Astrocyte (in vitro differentiated cells and primary cell): Measurements from ENCODE around the gene SP3.

Experiments used
- EZH2 ChIP-seq: IDR thresholded peaks from 2 replicates; pipeline ENCODE4 v1.6.1; 2012; ENCODE audit warnings: mild to moderate bottlenecking, low read length, inconsistent platforms; ENCODE audit not compliant: insufficient read depth
- TF ChIP-seq, protein P1 (sequence below): IDR thresholded peaks from 2 replicates; pipeline ENCODE4 v1.5.1; 2011; ENCODE audit warnings: low read depth, mild to moderate bottlenecking, inconsistent platforms, low read length, moderate library complexity; ENCODE audit not compliant: insufficient read depth

DNA sequence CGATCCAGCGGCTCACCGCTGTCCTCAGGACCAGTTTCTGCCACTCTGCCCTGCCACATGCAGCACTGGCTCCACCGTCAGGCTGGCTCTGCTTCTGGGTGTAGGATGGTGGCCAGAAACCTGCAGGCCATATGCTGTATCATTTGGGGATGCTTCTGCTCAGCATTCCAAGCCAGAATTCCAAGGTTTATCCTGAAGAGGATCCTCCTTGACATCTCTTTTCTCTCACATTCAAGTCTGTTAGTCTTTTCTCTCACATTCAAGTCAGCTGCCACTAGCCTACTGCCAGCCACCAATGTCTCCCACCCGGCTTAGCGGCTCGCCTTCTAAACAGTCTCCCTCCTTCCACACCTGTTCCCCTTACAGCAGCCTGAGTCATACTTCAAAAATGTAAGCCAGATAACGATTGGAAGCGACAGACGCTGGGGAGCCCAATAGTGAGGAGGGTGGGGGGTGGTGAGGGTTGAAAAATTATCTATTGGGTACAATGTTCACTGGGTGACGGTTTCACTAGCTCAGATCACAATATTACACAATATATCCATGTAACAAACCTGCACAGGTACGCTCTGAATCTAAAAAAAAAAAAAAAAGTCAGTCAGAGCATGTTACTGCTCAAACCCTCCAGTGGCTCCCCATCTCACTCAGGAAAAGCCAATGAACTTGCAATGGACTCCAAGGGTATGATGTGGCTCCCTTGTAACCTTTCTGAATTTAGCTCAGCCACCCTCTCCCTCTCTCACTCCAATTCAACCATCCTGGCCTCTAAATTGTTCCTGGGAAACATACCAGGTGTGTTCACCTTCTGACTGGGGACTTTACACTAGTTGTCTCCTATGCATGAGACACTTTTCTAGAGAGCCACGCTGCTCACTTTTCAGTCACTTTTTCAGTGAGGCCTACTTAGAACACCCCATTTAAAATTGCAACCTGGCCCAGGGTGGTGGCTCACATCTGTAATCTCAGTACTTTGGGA is 38.8 kb upstream of the SP3 start:
- TF ChIP-seq, protein P1, sequence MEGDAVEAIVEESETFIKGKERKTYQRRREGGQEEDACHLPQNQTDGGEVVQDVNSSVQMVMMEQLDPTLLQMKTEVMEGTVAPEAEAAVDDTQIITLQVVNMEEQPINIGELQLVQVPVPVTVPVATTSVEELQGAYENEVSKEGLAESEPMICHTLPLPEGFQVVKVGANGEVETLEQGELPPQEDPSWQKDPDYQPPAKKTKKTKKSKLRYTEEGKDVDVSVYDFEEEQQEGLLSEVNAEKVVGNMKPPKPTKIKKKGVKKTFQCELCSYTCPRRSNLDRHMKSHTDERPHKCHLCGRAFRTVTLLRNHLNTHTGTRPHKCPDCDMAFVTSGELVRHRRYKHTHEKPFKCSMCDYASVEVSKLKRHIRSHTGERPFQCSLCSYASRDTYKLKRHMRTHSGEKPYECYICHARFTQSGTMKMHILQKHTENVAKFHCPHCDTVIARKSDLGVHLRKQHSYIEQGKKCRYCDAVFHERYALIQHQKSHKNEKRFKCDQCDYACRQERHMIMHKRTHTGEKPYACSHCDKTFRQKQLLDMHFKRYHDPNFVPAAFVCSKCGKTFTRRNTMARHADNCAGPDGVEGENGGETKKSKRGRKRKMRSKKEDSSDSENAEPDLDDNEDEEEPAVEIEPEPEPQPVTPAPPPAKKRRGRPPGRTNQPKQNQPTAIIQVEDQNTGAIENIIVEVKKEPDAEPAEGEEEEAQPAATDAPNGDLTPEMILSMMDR = no peak
- no peak for TF ChIP-seq EZH2
